Measurements from ENCODE around the gene WNK4.
"Not testable (repeated sequence)": the region's sequence is repeated elsewhere in the genome, so short reads cannot be mapped to it uniquely, and the experiment has no call there.

The WNK4 gene

GRCh38 chr17:42779936-42780850, at the start of gene WNK4:
WNK4 (plus strand) TSS chr17:42780610; CDS start chr17:42780699, 89 bp downstream.
- DNase-seq (ENCODE audit: extremely low read depth, low read depth), result no peak
- H3K4me3 ChIP-seq (replicated peaks; ENCODE audit: low read depth, low read length), result peak within 1 kb of the TSS; percentile 50
- no peak for TF ChIP-seq CTCF (IDR thresholded peaks at IDR 0.05; ENCODE audit: low read depth, low read length, missing control alignments)

GRCh38 chr17:42740699-42741098, 39.7 kb upstream of the WNK4 start:
- DNase-seq (ENCODE audit: extremely low read depth, low read depth), result no peak
- no peak for TF ChIP-seq CTCF (IDR thresholded peaks at IDR 0.05; ENCODE audit: low read depth, low read length, missing control alignments)
- H3K4me3 ChIP-seq (replicated peaks; ENCODE audit: low read depth, low read length), result no peak overlapping the region

GRCh38 chr17:42742916-42743315, 37.5 kb upstream of the WNK4 start:
- DNase-seq (ENCODE audit: extremely low read depth, low read depth); H3K4me3 ChIP-seq (replicated peaks; ENCODE audit: low read depth, low read length): not testable (repeated sequence)

DNA sequence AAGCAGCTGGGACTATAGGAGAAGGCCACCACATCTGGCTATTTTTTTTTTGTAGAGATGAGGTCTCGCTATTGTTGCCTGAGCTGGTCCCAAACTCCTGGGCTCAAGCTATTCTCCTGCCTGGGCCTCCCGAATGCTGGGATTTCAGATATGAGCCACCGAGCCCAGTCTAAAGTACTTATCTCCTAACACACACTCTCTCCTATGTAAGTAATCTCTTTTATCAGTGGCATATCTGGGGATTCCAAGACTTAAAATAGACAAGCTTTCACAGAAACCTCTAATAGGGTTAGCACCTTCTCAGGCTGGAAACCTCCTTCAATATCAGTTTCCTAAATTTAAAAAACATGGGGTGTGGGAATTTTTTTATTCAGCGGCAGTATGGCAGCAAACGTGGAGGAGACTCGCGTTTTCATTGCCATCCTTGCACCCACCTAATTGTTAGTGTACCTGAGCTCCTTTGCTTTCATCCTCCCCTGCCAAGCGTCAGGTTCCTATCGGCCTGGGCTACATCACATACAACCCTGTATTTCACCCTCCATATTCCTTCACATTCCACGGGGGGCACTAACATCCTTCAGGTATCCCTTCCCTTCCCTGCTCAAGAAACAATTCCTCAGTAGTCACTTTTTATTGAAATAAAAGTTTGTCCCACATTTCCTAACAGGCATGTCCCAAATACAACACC, 36.7 kb upstream of the WNK4 start:
- DNase-seq (ENCODE audit: extremely low read depth, low read depth), result peak; percentile 1
- TF ChIP-seq CTCF (IDR thresholded peaks at IDR 0.05; ENCODE audit: low read depth, low read length, missing control alignments), result no peak
- peak overlapping the region; percentile 72 for H3K4me3 ChIP-seq (replicated peaks; ENCODE audit: low read depth, low read length)

DNA sequence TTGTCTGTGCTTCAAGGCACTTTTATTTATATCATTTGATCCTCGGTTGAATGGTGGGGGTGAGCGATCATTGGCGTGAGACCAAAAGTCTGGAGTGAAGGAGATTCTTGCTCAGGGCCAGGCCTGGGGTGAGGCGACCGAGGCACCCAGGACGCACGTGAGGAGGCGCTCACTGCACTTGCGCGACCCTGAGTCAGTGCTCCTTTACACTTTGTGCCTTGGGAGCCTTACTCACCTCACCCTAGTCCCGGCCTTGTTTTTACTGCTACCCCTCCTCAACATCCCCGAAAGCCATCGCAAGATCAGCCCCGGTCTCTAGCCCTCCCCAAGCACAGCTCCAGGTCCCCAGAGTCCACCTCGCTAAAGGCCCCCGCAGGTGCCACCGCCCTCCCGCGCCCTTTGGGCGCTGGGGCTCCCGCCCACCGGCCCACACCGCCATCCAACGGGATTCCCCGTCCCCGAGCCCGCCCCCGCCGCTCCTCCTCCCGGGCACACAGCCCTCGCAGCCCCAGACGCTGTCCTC, 36.1 kb upstream of the WNK4 start:
- DNase-seq (ENCODE audit: extremely low read depth, low read depth), result peak; percentile 37
- peak overlapping the region; percentile 72 for H3K4me3 ChIP-seq (replicated peaks; ENCODE audit: low read depth, low read length)
- no peak for TF ChIP-seq CTCF (IDR thresholded peaks at IDR 0.05; ENCODE audit: low read depth, low read length, missing control alignments)

DNA sequence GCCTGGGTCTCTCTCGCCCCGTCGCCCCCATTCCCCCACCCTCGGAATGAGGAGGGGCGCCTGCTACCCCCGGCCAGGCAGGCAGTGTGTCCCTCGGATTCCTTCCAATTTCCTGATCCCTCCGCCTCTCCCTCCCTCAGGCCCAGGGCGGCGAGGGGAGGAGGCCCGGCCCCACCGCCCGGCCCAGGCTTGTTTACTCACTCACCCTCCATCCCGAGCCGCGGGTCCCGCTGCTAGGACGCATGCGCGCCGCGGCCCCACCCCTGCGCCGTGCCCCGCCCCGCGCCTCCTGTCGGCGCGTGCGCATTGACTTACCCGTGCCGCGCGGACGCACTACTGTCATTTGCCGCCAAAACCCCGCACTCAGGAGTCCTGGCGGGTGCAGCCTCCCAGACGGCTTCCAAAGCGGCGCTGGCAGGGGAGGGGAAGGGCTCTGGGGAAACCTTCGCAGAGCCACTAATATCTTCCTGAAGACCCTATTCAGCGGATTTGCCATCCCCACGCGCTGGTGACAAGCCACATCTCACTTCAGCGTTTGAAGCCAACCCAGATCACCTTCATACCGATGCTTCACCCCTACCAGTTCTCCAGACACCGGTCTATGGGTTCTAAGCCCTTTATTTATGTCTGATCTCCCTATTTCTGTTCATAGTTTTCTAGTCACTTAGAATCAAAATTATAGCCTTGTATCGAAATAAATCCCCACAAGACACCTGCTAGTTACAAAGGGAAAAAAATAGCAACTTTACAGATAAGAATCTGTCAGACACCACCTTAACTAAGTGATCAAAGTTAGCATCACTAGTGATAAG, 35.4 kb upstream of the WNK4 start, which contains the start of gene EZH1:
Gene EZH1 (minus strand): TSS at position 235 of the 812 bp plus-strand sequence. CDS start 16,099 bp downstream, outside the sequence.
- H3K4me3 ChIP-seq (replicated peaks; ENCODE audit: low read depth, low read length), result peak within 1 kb of the TSS; percentile 72
- DNase-seq (ENCODE audit: extremely low read depth, low read depth), result peak; percentile 64
- no peak for TF ChIP-seq CTCF (IDR thresholded peaks at IDR 0.05; ENCODE audit: low read depth, low read length, missing control alignments)
